Measurements from ENCODE around the gene WWC2. TPM values are rescaled to one million over a fixed set of nuclear protein-coding genes. Genes with fewer than 3 reads are reported as not detected.

Gene WWC2
- 10 to 100 TPM; 24.8 to 25.8 TPM for total RNA-seq
- long read RNA-seq, donor 1, full-length matches to known transcripts: 1 of 9 reads
- long read RNA-seq, donor 1, partial matches to known transcripts: 5 of 9 reads
- long read RNA-seq, donor 1, other reads (novel, unspliced or antisense): 3 of 9 reads
- long read RNA-seq, donor 2, partial matches to known transcripts: 1 of 3 reads
- long read RNA-seq, donor 2, other reads (novel, unspliced or antisense): 2 of 3 reads

GRCh38 chr4:183098723-183099536, at the start of gene WWC2:
WWC2 (plus strand) TSS chr4:183099257; CDS start chr4:183099492, 235 bp downstream.
- DNase-seq (ENCODE audit: low spot score): peak; percentile 97
- intact Hi-C loops (cut with DNase I): no loop called here

GRCh38 chr4:183053681-183054080, 45.4 kb upstream of the WWC2 start:
- intact Hi-C loops (cut with DNase I): no loop called here
- no peak for DNase-seq (ENCODE audit: low spot score)

- intact Hi-C loops (cut with DNase I): no loop called here
- DNase-seq (ENCODE audit: low spot score): no peak
Observed at GRCh38 chr4:183057255-183057654, 41.8 kb upstream of the WWC2 start.

- intact Hi-C loops (cut with DNase I): no loop called here
Observed at GRCh38 chr4:183059797-183060196, 39.3 kb upstream of the WWC2 start.

GRCh38 chr4:183068502-183068901, 30.6 kb upstream of the WWC2 start:
- intact Hi-C loops (cut with DNase I): no loop called here
- no peak for DNase-seq (ENCODE audit: low spot score)

More at GRCh38 chr4:183059797-183060196, 39.3 kb upstream of the WWC2 start:
- no peak for DNase-seq (ENCODE audit: low spot score)

GRCh38 chr4:183071222-183071621, 27.8 kb upstream of the WWC2 start:
- no peak for DNase-seq (ENCODE audit: low spot score)
- intact Hi-C loops (cut with DNase I): no loop called here

- intact Hi-C loops (cut with DNase I): no loop called here
- DNase-seq (ENCODE audit: low spot score): no peak
Observed at GRCh38 chr4:183072176-183072575, 26.9 kb upstream of the WWC2 start.

- no peak for DNase-seq (ENCODE audit: low spot score)
- intact Hi-C loops (cut with DNase I): no loop called here
Observed at GRCh38 chr4:183073838-183074145, 25.3 kb upstream of the WWC2 start.

- DNase-seq (ENCODE audit: low spot score): no peak
- intact Hi-C loops (cut with DNase I): no loop called here
Observed at GRCh38 chr4:183074288-183074990, 24.6 kb upstream of the WWC2 start.

- DNase-seq (ENCODE audit: low spot score): no peak
- intact Hi-C loops (cut with DNase I): loop anchor here (5.0 kb wide), 2 partner anchors 174 to 179 kb away; no protein-coding TSS in a partner anchor
Observed at GRCh38 chr4:183078634-183079033, 20.4 kb upstream of the WWC2 start.

- intact Hi-C loops (cut with DNase I): no loop called here
- DNase-seq (ENCODE audit: low spot score): no peak
Observed at GRCh38 chr4:183080372-183081115, 18.5 kb upstream of the WWC2 start.

GRCh38 chr4:183081116-183081469, 18.0 kb upstream of the WWC2 start:
- no peak for DNase-seq (ENCODE audit: low spot score)

GRCh38 chr4:183082053-183082452, 17.0 kb upstream of the WWC2 start:
- intact Hi-C loops (cut with DNase I): no loop called here
- no peak for DNase-seq (ENCODE audit: low spot score)

More at GRCh38 chr4:183081116-183081469, 18.0 kb upstream of the WWC2 start:
- intact Hi-C loops (cut with DNase I): no loop called here

GRCh38 chr4:183094393-183095198, 4.5 kb upstream of the WWC2 start:
- DNase-seq (ENCODE audit: low spot score): no peak
- intact Hi-C loops (cut with DNase I): no loop called here

- intact Hi-C loops (cut with DNase I): no loop called here
- no peak for DNase-seq (ENCODE audit: low spot score)
Observed at GRCh38 chr4:183095199-183095512, 3.9 kb upstream of the WWC2 start.

- DNase-seq (ENCODE audit: low spot score): no peak
- intact Hi-C loops (cut with DNase I): no loop called here
Observed at GRCh38 chr4:183096276-183096965, 2.6 kb upstream of the WWC2 start.

- intact Hi-C loops (cut with DNase I): no loop called here
- DNase-seq (ENCODE audit: low spot score): no peak
Observed at GRCh38 chr4:183097231-183098018, 1.6 kb upstream of the WWC2 start.
